H1 (cell line): ENCODE measurements around the gene MGMT. TPM values are rescaled to one million over a fixed set of nuclear protein-coding genes. Genes with fewer than 3 reads are reported as not detected.

Source experiments
- BACH1 ChIP-seq: IDR thresholded peaks from 2 replicates; pipeline ENCODE4 v1.6.1; 2012; ENCODE audit warnings: low read length, improper control_type of control experiment
- CHD1 ChIP-seq: IDR thresholded peaks from 2 replicates; pipeline ENCODE4 v1.6.1; 2012; ENCODE audit warnings: low read depth, low read length, improper control_type of control experiment
- EGR1 ChIP-seq: IDR thresholded peaks from 2 replicates; pipeline ENCODE4 v1.6.1; 2011; ENCODE audit warnings: low read depth, low read length, borderline replicate concordance
- EP300 ChIP-seq, 2 experiments: IDR thresholded peaks; 1 replicate in 1 of 2; 2 replicates in 1 of 2; pipeline ENCODE4 v1.6.1; 2011 to 2012; ENCODE audit warnings: low read depth in 2 of 2, low read length in 2 of 2, mild to moderate bottlenecking in 2 of 2, borderline replicate concordance in 1 of 2, inconsistent platforms in 1 of 2, moderate library complexity in 1 of 2
- GTF2F1 ChIP-seq: IDR thresholded peaks from 2 replicates; pipeline ENCODE4 v1.6.1; 2012; ENCODE audit warnings: low read depth, low read length, improper control_type of control experiment, borderline replicate concordance
- HDAC2 ChIP-seq, 2 experiments: fragments of 300-600 bp in 1 of 2; sonication (generic) in 1 of 2; IDR thresholded peaks; 2 replicates each; pipeline ENCODE4 v1.6.1; 2011 to 2012; ENCODE audit warnings: low read depth in 2 of 2, low read length in 2 of 2, mild to moderate bottlenecking in 2 of 2, moderate library complexity in 2 of 2, borderline replicate concordance in 1 of 2, inconsistent platforms in 1 of 2
- JUN ChIP-seq: IDR thresholded peaks from 2 replicates; pipeline ENCODE4 v1.6.1; 2011; ENCODE audit warnings: low read depth, mild to moderate bottlenecking, improper control_type of control experiment, low read length
- JUND ChIP-seq: IDR thresholded peaks from 2 replicates; pipeline ENCODE4 v1.6.1; 2011; ENCODE audit warnings: mild to moderate bottlenecking, improper control_type of control experiment, low read length
- SIRT6 ChIP-seq: IDR thresholded peaks from one replicate; pipeline ENCODE4 v1.7.1; 2012; ENCODE audit warnings: low read length, inconsistent platforms
- SP1 ChIP-seq: IDR thresholded peaks from 2 replicates; pipeline ENCODE4 v1.6.1; 2011; ENCODE audit warnings: low read depth, low read length
- SP2 ChIP-seq: IDR thresholded peaks from 2 replicates; pipeline ENCODE4 v1.6.1; 2012; ENCODE audit warnings: mild to moderate bottlenecking, low read length, inconsistent platforms
- USF2 ChIP-seq: IDR thresholded peaks from 2 replicates; pipeline ENCODE4 v1.6.1; 2011; ENCODE audit warnings: low read length, improper control_type of control experiment
- polyA plus RNA-seq, 7 experiments: library from polyadenylated mRNA; depleted of rRNA in 3 of 7; stranded (reverse) in 5 of 7; unstranded in 2 of 7; fragments of >200 nt in 5 of 7; fragments of 200-250 nt in 2 of 7; gene quantifications; 1 replicate in 5 of 7; 2 replicates in 1 of 7; 4 replicates in 1 of 7; pipeline versions ENCODE4 v1.2.1 to v1.2.3, GENCODE V29; 2011 to 2013; ENCODE audit warnings: missing spikeins in 2 of 7, mixed read lengths in 2 of 7
- total RNA-seq: library from RNA; stranded (reverse); fragmentation: NEBNext Ultra II Directional; extraction: Animal tissue kit (Norgen Biotek cat#: 25700); gene quantifications from 2 replicates; pipeline ENCODE4 v1.2.1, GENCODE V29; 2021
- TF ChIP-seq, protein P1 (sequence below), 3 experiments: IDR thresholded peaks; 1 replicate in 2 of 3; 2 replicates in 1 of 3; pipeline versions ENCODE4 v1.5.1 to v1.6.1; 2011; ENCODE audit warnings: low read length in 3 of 3, mild to moderate bottlenecking in 3 of 3, inconsistent platforms in 2 of 3, low read depth in 1 of 3, moderate library complexity in 1 of 3; ENCODE audit not compliant: insufficient read depth in 1 of 3; ENCODE audit errors: control extremely low read depth in 1 of 3
- TF ChIP-seq, protein P2 (sequence below): IDR thresholded peaks from 2 replicates; pipeline ENCODE4 v1.6.1; 2012; ENCODE audit warnings: low read length, inconsistent platforms
- TF ChIP-seq, protein P3 (sequence below): IDR thresholded peaks from 2 replicates; pipeline ENCODE4 v1.6.1; 2011; ENCODE audit warnings: low read depth, mild to moderate bottlenecking, low read length; ENCODE audit not compliant: insufficient read depth

Gene MGMT
- total and polyA plus RNA-seq, 2 of the 8 experiments (the other 6 are each of a cell fraction or from before 2014, with no cell fraction given): 9.9 to 10.7 TPM

- TF ChIP-seq CHD1 (no peak), JUN (no peak), SP1 (no peak), GTF2F1 (no peak), EP300 (IDR thresholded peaks at IDR 0.05; ENCODE audit: borderline replicate concordance in 1 of 2, low read depth in 2 of 2, low read length in 2 of 2) (no peak), SP2 (no peak), USF2 (no peak), SIRT6 (no peak), HDAC2 (IDR thresholded peaks at IDR 0.05; ENCODE audit: borderline replicate concordance in 1 of 2, low read depth in 2 of 2, low read length in 2 of 2) (no peak), JUND (no peak), BACH1 (no peak), EGR1 (no peak)
- TF ChIP-seq, protein P1, sequence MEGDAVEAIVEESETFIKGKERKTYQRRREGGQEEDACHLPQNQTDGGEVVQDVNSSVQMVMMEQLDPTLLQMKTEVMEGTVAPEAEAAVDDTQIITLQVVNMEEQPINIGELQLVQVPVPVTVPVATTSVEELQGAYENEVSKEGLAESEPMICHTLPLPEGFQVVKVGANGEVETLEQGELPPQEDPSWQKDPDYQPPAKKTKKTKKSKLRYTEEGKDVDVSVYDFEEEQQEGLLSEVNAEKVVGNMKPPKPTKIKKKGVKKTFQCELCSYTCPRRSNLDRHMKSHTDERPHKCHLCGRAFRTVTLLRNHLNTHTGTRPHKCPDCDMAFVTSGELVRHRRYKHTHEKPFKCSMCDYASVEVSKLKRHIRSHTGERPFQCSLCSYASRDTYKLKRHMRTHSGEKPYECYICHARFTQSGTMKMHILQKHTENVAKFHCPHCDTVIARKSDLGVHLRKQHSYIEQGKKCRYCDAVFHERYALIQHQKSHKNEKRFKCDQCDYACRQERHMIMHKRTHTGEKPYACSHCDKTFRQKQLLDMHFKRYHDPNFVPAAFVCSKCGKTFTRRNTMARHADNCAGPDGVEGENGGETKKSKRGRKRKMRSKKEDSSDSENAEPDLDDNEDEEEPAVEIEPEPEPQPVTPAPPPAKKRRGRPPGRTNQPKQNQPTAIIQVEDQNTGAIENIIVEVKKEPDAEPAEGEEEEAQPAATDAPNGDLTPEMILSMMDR (IDR thresholded peaks at IDR 0.05; ENCODE audit: control extremely low read depth in 1 of 3, insufficient read depth in 1 of 3, low read depth in 1 of 3, low read length in 3 of 3): no peak
- TF ChIP-seq, protein P2, sequence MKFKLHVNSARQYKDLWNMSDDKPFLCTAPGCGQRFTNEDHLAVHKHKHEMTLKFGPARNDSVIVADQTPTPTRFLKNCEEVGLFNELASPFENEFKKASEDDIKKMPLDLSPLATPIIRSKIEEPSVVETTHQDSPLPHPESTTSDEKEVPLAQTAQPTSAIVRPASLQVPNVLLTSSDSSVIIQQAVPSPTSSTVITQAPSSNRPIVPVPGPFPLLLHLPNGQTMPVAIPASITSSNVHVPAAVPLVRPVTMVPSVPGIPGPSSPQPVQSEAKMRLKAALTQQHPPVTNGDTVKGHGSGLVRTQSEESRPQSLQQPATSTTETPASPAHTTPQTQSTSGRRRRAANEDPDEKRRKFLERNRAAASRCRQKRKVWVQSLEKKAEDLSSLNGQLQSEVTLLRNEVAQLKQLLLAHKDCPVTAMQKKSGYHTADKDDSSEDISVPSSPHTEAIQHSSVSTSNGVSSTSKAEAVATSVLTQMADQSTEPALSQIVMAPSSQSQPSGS: no peak
- TF ChIP-seq, protein P3, sequence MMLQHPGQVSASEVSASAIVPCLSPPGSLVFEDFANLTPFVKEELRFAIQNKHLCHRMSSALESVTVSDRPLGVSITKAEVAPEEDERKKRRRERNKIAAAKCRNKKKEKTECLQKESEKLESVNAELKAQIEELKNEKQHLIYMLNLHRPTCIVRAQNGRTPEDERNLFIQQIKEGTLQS: no peak
- TF ChIP-seq, all 59 proteins: peak for 0
These were observed 132.1 kb downstream of the MGMT start (continued) for GRCh38 chr10:129599160-129599559.
